Posterior vena cava (tissue), 2 donors: ENCODE measurements around the gene WDR18. TPM values are rescaled to one million over a fixed set of nuclear protein-coding genes. Genes with fewer than 3 reads are reported as not detected.
A peak's percentile ranks its signal among the peaks of the same experiment; 100 is the strongest.
"Not testable (repeated sequence)": the region's sequence is repeated elsewhere in the genome, so short reads cannot be mapped to it uniquely, and the experiment has no call there.

ENCODE experiments used
- DNase-seq: peaks from one replicate; pipeline ENCODE4 v3.0.0-alpha.2; 2020; ENCODE audit warnings: low spot score
- intact Hi-C, 2 donors: fragments of 100-400 bp; cut with DNase I; formaldehyde crosslinking; loops; one replicate each; pipeline versions ENCODE4 v1.14.1 to v1.14.2; 2022 to 2023
- total RNA-seq, 2 donors: library from RNA; stranded (reverse); fragmentation: NEBNext Ultra II Directional; extraction: Animal tissue kit (Norgen Biotek cat#: 25700); gene quantifications; one replicate each; pipeline ENCODE4 v1.2.1, GENCODE V29; 2021
- donor health status: DM: yes; HTN: yes; CAD: no.
- donor health status: DM: yes; HTN: yes; CAD: no.

WDR18 gene
- total RNA-seq, 2 donors from 2014 or later = 13.4 to 17.2 TPM

DNA sequence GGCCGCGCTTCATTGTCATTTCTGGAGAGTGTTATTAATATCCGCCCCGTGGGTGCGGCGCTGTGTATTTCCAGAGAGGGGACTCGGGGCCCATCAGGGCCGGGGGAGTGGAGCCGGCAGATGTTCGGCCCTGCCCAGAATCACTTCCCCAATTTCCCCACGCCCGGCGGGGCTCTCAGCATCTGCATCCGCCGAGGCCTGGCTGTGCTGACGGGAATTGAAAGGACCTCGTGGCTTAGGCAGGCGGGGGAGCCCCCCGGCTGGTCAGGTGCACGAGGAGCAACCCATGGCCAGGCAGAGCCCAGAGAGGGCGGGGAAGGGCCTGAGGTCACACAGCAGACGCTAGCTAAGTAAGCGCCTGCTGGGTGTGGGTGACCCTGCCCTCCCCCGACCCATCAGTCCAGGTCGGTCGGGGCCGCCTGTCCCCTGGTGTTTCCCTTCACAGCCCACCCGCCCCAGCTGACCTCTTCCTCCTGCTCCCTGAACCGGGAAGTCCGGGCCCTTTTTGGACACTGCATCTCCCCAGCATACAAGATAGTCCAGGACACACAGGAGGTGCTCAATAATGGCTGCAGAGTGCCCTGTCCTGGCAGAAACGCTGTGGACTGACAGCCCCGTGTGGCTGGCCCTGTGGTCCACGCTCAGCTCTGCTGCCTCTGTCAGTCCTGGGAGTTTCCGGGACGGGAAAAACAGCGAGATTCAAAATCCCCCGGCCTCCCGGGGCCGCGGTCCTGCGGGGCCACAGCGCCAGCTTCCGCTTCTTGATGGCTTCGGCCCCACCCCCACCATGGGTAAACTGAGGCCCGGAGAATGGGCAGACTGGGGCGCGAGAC is 36.2 kb upstream of the WDR18 start:
- peak; percentile 95 for DNase-seq
- intact Hi-C loops = no loop called here

DNA sequence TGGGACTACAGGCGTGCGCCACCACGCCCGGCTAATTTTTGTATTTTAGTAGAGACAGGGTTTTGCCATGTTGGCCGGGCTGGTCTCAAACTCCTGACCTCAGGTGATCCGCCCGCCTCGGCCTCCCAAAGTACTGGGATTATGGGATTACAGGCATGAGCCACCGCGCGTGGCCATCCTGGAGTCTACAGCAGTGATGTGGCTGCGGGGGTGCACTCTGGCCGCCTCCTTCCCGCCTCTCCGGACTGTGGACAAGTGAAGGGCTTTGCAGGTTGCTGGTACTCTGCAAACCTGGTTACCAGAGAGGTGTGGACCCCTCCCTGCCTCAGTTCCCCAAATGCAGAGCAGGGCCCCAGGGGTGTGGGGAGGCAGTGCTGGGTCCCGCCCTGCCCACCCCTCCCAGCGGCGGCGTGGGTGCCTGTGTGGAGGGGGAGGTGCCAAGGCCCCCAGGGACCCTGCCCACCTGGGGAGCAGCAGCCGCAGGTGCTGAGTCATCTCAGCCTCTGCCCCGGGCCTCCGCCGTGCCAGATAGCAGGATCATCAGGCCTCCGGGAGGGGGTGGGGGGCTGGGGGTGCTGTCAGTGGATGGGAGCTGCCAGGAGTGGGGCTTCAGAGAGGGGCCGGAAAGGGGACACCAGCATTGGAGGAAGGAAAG is 35.2 kb upstream of the WDR18 start:
- DNase-seq = no peak
- intact Hi-C loops = no loop called here

DNA sequence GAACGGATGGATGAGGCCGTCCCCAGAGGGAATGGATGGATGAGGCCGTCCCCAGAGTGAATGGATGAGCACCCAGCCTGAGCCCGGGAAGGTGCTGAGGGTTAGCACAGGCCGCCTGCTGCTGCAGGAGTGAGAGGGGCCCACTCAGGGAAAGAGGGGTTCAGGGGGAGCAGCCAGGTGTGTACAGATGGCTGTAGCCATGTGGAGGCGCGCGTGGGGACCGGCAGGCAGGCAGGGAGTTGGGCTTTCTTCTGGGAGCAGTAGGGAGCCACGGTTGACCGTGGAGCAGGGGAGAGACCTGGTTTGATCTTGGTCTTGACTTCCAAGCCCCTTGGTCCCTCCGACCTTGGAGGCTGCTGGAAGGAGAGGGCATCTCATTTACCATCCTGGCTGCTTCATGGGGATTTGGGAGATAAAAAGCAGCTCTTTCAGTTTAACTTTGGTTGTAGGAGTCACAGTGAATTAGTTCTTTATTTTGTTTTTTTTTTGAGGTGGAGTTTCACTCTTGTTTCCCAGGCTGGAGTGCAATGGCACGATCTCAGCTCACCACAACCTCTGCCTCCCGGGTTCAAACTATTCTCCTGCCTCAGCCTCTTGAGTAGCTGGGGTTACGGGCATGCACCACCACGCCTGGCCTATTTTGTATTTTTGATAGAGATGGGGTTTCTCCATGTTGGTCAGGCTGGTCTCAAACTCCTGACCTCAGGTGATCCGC is 33.6 kb upstream of the WDR18 start:
- intact Hi-C loops = no loop called here
- DNase-seq = no peak

DNA sequence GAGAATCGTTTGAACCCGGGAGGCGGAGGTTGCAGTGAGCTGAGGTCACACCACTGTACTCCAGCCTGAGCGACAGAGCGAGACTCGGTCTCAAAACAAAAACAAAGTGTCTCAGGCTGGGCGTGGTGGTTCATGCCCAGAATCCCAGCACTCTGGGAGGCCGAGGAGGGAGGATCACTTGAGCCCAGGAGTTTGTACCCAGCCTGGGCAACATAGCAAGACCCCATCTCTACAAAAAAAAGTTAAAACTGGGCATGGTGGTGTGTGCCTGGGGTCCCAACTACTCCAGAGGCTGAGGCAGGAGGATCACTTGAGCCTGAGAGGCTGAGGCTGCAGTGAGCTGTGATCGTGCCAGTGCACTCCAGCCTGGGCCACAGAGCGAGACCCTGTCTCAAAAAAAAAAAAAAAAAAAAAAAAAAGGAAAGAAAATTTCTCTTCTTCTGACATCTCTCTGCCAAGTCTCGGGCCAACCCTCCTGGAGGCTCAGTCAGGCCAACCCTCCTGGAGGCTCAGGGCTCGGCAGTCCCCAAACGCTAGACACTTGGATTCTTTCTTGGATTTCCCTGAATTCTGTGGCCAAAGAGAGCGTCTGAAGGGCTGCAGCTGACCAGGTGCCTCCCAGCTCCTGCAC is 32.0 kb upstream of the WDR18 start:
- intact Hi-C loops = no loop called here
- DNase-seq = no peak

DNA sequence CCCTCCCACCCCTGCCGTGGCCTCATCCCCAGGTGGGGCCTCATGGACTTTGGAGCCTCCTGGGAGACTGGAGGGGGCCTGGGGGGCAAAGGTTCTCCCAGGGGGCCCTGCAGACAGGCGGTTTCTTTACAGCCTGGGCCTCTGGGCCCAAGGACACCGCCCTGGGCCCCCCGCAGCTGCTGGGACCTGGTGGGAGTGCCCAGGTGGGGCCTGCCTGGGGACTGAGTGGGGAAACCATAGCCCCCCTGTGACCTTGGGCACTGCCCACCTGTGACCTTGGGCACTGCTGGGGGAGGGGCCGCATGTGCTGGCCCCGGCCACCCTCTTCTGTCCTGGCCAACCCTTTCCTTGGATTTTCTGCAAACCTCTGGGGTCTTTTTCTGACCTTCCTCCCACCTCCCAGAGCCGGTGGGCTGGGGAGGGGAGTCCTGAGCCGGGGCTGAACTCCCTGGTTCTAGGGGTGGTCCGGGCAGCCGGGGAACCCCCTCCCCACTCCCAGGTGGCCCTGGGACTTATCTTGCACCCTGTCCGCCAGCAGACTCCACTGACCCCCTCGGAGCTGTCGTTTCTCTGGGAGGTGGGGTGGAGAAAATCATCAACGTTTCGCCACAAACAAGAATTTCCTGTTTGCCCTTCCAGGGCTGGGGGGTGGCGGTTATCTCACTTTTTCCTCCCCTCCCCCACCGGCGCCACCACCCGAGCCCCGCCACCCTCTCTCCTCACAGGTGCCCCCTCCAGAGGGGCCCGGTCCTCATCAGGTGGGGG is 31.3 kb upstream of the WDR18 start:
- intact Hi-C loops = no loop called here
- no peak for DNase-seq

DNA sequence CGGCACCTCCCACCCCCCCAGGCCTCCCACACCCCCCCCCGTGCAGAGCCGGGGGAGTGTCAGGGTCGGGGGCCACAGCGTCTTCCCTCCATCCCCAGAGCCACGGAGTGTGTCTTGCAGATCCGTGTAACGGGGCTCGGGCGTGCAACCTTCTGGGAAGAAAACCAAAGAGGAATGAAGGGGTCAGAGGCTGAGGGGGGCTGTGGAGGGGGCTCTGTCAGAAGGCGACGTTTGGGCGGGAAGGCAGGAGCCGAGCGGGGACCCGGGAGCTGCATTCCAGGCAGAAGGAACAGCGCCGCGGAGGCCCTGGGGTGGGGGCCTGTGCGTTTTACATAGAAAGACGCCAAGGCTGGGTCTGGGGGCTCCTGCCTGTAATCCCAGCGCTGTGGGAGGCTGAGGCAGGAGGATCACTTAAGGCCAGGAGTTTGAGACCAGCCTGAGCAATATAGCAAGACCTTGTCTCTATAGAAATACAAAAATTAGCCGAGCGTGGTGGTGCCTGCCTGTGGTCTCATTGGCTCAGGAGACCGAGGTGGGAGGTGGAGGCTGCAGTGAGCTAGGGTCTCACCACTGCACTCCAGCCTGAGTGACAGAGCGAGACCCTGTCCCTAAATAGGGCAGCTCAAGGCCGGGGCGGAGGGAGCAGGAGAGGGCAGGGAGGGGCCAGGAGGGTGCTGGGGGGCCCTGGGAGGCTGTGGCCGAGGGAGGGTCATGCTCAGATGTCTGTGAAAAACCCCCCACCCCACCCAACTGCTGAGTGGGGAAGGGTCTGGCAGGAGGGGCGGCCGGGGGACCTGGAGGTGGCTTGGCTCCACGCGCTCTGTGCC is 30.5 kb upstream of the WDR18 start:
- DNase-seq = no peak
- intact Hi-C loops = no loop called here

DNA sequence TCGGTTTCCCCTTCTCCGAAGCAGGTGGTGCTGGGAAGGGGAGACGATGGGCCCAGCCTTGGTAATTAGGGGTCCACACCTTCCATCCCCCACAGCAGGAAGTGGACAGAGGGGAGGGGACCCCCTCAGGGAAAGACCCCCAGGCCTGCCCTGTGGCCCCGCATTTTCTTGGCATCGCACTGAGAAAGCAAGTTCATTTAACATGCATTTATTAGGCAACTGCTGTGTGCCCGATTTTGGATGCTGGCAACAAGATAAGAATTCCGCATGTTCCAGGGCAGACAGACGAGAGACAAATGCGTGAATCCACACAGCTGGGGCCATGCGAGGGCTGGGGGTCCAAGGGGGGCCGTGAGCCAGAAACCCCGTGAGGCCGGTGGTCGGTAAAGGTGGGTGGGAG is 29.9 kb upstream of the WDR18 start:
- intact Hi-C loops = no loop called here
- DNase-seq = no peak

DNA sequence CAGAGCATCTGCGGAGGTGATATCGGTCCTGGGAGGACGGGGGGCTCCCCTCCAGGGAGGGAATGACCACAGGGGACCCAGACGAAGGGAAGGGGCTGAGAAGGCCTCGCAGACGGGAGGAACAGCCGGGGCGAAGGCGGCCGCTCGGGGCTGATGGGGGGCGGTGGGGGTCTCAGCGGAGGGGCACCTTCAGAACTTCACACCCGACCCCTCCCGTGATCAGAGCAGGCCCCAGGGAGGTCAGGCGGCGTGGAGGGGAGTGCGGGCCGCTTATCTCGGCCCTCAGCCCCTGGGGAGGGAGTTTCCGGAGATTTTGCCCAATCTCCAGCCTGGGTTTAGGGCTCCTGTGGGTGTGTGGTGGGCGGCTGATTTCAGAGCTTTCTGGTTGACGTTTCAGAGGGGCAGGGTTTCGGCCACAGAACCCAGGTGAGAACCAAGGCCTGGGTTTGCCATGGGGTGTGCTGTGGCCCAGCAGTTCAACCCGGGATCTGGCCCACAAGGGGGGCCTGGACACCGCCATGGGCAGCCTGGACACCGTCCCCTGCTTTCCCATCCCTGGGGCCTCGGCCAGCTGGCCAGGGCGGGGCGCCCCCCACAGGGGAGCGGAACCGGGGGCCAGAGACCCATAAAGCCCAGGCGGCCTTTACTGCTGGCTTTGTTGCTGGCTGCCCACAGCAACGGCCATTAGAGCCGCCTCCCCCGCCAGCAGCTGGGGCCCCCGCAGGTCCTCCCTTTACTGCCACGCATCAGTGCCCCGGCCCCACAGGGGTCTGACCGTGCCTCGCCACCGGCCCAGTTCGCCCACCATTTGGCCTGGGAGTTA is 29.3 kb upstream of the WDR18 start:
- intact Hi-C loops = no loop called here
- no peak for DNase-seq

DNA sequence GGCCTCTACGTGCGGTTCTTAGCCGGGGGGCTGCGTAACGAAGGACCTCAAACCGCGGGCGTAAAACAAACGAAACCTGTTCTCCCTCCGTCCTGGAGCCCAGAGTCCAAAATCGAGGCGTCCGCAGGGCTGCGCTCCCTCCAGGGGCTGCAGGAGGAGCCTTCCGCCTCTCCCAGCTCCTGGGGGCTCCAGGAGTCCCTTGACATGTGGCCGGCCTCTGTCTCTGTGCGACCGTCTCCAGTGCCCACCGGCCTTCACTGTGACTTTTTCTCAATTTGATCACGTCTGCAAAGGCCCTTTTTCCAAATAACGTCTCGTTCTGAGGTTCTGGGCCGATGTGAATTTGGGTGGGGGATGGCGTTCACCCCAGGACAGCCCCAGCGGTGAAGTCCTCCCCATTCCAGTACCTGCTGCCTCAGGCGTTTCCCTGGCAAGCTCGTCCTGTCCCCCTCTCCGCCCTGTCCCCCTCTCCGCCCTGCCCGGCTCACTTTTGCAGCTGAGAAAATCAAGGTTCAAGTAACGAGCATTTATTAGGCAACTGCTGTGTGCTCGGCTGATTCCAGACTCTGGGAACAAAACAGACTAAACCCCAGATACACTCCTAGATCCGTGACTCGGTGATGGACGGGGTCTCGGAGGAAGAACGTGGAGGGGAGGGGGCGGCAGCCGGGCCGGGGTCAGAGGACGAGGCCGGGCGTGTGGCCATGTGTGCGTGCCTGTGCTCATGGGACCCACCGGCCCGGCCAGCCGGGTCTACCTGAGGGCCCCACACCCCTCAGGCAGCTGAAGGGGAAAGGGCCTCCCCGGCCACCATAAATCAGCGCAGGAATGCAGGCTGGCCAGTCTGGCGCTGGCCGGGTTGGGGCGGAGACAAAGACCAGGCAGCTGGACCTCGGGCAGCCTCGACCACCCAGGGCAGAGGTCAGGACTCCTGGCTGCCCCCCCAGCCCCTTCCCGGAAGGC is 28.1 kb upstream of the WDR18 start:
- intact Hi-C loops = no loop called here
- DNase-seq = no peak

DNA sequence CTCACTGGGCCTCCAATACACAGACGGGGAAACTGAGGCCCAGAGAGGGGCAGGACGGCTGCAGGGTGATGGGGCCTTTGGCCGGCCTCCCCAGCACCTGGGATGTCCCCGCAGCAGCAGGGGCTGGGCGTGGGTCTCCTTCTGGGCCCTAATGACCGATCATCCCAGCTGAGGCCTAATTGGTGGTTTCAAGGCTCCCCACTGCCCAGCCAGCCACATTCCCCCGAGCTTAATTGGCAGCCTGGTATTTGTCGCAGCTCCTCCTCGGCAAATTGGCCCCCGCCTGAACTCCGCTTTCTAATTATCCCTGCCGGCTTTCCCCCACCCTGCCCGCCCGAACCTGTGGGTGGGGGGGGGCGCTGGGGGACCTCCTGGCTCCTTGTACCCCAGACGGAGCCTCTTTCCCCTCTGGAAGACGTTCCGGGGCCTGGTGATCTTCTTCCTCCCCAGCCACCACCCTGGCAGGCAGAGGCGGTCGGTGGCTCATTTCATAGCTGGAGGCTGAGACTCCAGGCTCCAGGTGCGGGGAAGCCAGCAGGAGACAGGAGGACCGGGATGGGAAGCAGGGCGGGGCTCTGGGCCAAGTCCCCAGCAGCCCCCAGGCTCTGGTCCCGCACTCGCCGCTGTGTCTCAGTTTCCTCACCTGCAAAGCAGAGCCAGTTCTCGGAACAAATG is 27.2 kb upstream of the WDR18 start:
- no peak for DNase-seq
- intact Hi-C loops = no loop called here

DNA sequence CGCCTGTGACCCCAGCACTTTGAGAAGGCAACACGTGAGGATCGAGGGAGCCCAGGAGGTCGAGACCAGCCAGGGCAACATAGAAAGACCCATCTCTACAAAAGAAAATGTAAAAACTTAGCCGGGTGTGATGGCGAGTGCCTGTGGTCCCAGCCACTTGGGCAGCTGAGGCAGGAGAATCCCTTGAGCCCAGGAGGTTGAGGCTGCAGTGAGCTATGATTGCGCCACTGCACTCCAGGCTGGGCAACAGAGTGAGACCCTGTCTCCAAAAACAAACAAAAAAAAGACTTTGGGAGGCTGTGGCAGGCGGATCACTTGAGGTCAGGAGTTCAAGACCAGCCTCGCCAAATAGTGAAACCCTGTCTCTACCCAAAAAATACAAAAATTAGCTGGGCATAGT is 26.6 kb upstream of the WDR18 start:
- intact Hi-C loops, DNase-seq: not testable (repeated sequence)

DNA sequence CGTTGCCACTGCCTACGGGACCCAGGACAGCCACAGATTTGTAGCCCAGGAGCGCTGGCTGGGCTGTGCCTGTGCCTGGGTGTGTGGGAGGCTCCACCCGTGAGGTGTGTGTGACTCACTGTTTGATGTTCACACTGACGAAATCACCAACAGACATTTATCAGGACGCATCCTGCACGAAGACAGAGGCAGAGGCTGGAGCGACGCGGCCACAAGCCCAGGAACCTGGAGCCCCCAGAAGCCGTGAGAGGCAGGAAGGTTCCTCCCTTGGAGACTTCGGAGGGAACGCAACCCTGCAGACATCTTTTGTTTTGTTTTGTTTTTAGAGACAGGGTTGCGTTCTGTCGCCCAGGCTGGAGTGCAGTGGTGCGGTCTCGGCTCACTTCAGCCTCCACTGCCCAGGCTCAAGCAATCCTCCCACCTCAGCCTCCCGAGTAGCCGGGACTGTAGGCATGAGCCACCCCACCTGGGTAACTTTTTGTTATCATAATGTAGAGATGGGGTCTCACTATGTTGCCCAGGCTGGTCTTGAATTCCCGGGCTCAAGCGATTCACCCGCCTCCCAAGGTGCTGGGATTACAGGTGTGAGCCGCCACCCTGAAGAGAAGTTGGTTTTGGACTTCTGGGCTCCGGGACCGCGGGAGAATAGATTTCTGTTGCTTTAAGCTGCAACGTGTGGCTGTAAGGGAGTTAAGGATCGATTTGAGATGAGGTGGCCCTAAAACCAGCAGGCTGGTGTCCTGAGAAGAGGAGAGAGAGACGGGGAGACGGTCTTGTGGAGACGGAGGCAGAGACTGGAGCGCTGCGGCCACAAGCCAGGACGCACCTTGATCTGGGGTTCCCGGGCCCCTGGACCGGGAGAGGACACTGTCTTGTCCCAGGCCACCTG is 24.9 kb upstream of the WDR18 start:
- intact Hi-C loops = no loop called here
- no peak for DNase-seq

DNA sequence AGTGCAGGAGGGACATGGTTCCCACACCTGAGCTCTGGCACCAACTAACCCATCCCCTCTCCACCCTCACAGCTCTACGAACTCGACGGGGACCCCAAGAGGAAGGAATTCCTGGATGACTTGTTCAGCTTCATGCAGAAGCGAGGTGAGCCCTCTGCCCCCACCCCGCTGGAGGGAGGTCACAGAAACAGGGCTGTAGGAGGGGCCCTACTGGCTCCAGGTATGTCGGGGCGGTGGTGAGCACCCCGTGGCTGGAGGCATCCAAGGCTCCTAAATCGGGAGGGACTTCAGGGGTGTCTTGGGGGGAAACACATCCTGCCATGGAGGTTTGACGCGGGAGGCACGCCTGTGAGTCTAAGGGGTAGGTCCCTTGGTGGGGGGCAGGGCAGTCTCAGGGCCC is 24.1 kb upstream of the WDR18 start:
- no peak for DNase-seq
- intact Hi-C loops = no loop called here

DNA sequence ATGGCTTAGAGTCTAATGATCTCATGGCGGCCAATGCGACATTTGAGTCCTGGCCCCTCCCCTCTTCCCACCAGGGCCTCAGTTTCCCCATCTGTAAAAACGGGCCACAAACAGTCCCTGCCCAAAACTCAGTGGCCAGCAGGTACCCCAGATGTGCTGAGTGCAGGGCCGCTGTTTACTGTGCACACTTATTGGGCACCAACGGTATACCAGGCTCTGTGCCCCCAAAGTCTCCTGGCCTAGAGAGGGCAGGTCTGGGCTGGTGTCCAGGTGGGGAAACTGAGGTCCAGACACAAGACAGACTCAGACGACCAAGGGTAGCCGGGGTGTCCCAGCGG is 23.6 kb upstream of the WDR18 start:
- intact Hi-C loops = no loop called here
- no peak for DNase-seq
